ENCODE results near the gene NF2.

DNA sequence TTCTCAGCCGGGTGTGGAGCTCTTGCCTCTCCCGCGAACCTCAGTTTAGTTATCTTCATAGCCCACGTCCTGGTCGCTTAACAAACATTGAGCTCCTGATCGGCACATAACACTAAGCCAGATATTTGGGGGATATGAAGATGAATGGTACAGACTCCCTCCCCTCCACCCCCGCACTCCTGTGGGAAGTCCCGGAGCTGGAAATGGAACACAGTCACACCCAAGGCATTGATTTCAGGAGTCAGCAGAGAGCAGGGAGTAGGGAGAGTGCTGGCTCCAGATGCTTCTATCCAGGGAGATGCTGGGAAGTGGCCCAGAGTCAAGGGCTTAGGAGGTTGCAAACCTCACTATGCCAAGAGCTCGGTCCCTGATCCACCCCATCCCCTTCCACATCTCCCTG, 90.2 kb downstream of the NF2 start:
- TF ChIP-seq POU5F1 (IDR thresholded peaks at IDR 0.05; ENCODE audit: low read depth, low read length) (no peak), RFX5 (IDR thresholded peaks at IDR 0.05; ENCODE audit: borderline replicate concordance, low read depth, low read length) (no peak), CEBPB (IDR thresholded peaks at IDR 0.05; ENCODE audit: low read depth, low read length) (no peak), POLR2A (IDR thresholded peaks at IDR 0.05; ENCODE audit: control extremely low read depth in 1 of 2, low read depth in 2 of 2, low read length in 2 of 2) (no peak), TAF1 (IDR thresholded peaks at IDR 0.05; ENCODE audit: low read depth, low read length) (no peak), CREB1 (IDR thresholded peaks at IDR 0.05) (no peak)
- TF ChIP-seq, protein P1, sequence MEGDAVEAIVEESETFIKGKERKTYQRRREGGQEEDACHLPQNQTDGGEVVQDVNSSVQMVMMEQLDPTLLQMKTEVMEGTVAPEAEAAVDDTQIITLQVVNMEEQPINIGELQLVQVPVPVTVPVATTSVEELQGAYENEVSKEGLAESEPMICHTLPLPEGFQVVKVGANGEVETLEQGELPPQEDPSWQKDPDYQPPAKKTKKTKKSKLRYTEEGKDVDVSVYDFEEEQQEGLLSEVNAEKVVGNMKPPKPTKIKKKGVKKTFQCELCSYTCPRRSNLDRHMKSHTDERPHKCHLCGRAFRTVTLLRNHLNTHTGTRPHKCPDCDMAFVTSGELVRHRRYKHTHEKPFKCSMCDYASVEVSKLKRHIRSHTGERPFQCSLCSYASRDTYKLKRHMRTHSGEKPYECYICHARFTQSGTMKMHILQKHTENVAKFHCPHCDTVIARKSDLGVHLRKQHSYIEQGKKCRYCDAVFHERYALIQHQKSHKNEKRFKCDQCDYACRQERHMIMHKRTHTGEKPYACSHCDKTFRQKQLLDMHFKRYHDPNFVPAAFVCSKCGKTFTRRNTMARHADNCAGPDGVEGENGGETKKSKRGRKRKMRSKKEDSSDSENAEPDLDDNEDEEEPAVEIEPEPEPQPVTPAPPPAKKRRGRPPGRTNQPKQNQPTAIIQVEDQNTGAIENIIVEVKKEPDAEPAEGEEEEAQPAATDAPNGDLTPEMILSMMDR (IDR thresholded peaks at IDR 0.05; ENCODE audit: control extremely low read depth in 1 of 3, insufficient read depth in 1 of 3, low read depth in 1 of 3, low read length in 3 of 3), result no peak
- TF ChIP-seq, protein P2, sequence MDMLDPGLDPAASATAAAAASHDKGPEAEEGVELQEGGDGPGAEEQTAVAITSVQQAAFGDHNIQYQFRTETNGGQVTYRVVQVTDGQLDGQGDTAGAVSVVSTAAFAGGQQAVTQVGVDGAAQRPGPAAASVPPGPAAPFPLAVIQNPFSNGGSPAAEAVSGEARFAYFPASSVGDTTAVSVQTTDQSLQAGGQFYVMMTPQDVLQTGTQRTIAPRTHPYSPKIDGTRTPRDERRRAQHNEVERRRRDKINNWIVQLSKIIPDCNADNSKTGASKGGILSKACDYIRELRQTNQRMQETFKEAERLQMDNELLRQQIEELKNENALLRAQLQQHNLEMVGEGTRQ (IDR thresholded peaks at IDR 0.05; ENCODE audit: low read length), result no peak
- TF ChIP-seq, protein P3, sequence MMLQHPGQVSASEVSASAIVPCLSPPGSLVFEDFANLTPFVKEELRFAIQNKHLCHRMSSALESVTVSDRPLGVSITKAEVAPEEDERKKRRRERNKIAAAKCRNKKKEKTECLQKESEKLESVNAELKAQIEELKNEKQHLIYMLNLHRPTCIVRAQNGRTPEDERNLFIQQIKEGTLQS (IDR thresholded peaks at IDR 0.05; ENCODE audit: insufficient read depth, low read depth, low read length), result no peak
- TF ChIP-seq, protein P4, sequence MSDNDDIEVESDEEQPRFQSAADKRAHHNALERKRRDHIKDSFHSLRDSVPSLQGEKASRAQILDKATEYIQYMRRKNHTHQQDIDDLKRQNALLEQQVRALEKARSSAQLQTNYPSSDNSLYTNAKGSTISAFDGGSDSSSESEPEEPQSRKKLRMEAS (IDR thresholded peaks at IDR 0.05), result no peak
